HTERT RPE-1 (cell line): ENCODE measurements around the gene PLCB1.

Experiments
- in situ Hi-C: fragments of 300-500 bp; cut with MboI; formaldehyde crosslinking; loops from 4 replicates; pipeline ENCODE4 v1.14.3; 2020; ENCODE audit warnings: low sequenced_read_pairs

Gene PLCB1

DNA sequence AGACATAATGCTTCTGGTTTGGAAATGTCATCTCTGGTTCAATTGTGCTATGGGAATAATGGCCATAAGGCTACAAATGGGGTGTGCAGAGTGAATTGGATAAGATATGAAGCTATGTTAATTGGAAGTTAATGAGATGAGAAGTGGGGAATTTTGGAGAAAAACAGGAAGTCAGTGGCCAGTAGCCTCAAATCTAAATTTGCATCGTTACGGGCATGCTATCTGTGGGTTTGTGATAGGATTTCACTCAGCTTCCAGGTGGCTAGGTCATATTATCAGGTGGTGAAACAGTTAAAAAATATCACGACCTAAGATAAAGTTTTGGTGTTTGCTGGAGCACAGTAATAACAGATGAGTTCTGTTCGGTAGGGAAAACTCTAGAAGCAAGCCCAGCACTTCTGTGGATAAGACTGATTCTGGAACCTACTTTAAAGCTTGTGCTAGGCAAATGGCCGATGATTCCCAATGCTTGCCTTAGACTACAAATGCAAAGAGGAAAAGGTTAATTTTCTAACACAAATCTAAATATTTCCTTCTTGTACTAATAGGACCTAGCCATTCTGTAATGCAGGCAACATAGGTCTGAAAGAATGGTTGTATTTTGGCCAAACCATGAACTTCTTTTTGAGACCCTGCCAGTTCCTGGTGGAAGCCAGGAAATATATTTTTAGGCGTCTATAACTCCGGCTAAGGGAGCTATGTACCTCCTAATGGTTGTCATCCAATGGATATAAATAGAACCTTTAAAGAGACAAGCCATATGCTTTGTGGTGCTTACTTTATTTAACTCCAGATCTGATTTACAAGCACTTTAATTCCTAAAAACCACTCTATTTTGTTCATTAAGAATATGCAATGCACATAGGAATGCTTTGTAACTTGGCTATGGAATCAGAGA lies 111.0 kb downstream of the PLCB1 start:
- in situ Hi-C loops = no loop called here

DNA sequence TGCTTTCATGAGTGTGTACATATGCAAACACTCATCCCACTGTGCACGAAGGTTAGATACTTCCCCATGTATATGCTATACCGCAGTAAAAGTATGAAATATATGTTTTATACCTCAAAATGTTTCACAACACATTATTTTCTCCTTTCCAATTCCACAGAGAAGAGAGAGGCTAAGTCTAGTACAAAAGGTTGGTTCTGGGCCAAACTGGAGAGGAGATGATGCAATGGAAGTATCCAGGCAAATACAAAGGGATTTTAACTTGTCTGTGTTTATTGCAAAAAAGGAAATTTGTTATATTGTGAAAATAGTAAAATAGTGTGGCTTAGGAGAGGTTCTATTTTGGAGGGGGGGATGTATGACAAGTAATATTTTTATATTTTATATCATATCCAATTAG lies 112.6 kb downstream of the PLCB1 start:
- in situ Hi-C loops = no loop called here

DNA sequence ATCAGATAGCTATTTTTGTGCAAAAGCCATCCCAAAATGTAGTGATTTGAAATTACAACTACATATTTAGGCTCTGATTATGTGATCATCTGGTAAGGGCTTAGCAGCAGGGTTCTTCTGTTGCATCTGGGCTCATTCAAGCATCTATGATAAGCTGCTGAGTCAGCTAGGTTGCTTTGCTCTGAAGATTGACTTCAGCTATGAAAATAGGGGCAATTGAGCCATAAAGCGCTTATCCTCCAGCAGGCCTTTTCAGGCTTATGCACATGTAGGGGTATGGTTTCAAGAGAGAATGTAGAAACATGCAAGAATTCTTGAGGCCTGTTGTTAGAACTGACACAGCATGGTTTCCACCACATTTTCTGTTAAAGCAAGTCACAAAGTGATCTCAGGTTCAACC lies 114.1 kb downstream of the PLCB1 start:
- in situ Hi-C loops = no loop called here

DNA sequence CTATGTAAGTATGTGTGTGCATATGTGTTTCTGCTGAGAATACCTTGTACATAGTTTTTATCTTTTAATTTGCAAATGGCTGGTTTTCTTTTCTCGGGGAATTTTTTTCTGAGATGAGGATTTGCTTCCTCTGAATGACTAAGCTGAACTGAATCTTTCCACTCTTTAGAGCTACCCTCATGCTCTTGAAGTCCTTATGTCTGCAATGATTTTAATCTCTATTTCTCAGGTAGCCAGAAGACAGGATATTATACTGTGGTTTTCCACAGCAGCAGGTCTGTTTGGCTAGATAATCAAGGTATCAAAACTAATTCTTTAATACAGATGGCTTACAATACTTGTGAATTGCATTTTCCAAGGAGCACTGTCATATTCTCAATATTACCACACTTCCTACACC lies 114.7 kb downstream of the PLCB1 start:
- in situ Hi-C loops = no loop called here

DNA sequence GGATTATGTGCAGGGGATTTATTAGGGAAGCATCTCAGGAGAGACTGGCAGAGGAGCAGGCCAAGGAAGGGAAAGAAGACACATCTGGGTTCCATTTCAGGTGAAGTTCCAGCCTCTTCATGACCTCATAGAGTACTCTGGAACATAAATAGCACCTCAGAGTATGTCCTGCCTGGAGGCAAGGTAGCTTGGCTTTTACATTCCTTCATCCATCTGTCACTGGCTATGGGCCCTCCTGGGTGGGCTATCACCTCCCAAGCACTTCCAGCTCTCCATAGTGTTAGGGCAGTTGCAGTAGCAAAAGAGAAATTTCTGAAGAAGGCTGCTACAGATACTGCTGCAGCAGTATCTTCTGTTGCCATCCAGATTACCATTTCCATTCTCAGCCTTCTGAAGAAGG lies 116.0 kb downstream of the PLCB1 start:
- in situ Hi-C loops = no loop called here

DNA sequence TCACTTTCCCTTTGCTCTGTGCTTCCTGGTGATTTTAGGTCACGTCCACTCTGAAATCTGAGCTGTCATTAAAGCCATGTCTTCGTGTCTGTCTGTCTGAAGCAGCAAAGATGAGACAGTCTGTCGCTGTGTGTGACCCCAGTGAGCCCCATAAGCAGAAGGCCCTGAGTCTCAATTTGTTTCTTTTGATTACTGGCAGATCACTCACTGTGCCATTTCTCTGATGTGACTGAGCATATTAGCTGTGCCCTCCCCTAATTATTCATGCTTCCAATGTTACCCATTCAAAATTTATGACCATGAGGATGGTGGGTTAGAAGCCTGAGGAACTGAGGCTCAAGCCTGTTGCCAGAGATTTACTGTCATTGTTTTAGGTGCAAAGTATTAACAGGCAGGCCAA lies 117.6 kb downstream of the PLCB1 start:
- in situ Hi-C loops = no loop called here

DNA sequence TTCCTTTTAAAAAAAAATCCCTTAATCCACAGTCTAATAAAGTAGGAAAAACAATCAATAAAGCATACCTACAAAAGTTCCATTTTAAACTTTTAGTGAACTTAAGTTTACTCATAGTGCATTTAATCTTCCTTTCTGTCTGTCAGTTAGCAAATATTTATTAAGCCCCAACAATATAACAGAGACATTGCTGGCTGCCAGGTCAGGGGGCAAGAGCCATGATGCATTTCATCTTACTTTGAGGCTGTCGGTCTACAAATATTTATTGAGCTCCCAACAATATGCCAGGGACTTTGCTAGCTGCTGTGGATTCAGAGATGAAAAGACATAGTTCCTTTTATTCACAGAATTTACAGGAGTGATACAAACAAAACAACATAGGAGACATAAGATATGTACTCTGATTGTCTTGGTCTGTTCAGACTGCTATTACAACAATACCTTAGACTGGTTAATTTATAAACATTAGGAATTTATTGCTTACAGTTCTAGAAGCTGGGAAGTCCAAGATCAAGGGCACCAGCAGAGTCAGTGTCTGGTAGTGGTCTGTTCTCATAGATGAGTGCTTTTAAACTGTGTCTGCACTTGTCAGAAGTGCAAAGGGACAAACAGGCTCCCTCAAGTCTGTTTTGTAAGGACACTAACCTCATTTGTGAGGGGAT lies 118.6 kb downstream of the PLCB1 start:
- in situ Hi-C loops = no loop called here

DNA sequence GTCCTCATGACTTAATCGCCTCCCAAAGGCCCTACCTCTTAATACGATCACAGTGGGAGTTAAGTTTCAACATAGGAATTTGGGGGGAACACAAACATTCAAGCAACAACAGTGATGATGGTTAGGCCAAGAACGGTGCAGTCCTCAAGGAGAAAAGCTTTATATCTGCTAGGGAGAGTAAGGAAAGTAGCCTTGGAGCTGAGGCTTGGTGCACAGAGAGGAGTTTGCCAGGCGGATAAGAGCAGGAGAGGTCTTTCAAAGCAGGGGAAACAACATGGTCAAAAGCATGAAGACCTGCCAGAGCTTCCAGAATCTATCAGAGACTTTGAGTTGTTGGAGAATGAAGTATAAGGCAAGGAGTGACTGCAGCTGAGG lies 119.1 kb downstream of the PLCB1 start:
- in situ Hi-C loops = no loop called here

DNA sequence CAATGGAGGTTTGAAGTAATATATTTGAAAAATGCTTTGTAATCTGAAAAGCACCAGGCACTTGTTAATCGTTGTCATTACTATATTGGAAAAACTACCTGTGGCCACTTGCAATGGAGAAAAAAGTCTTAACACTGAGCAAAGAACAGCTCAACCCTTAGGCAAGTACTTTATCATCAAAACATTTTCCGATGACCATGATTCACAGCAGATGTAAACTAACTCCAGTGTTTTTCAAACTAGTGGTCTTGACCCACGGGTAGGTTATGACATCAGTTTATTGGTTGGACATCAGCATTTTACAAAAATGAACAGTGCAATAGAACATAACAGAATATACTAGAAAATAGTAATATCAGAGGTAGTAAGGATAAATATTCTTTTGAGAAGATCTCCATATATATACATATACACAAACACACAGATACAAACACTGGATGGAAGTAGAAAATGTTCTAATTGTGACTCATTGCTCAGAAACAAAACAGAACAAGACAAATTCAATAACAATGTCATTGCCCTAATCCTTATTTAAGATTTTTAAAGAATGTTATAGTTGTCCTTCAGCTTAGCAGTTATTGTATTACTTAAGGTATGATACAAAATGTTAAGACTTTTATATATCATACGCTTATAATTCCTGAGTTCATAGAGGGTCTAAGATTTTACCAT lies 123.0 kb downstream of the PLCB1 start:
- in situ Hi-C loops = no loop called here

DNA sequence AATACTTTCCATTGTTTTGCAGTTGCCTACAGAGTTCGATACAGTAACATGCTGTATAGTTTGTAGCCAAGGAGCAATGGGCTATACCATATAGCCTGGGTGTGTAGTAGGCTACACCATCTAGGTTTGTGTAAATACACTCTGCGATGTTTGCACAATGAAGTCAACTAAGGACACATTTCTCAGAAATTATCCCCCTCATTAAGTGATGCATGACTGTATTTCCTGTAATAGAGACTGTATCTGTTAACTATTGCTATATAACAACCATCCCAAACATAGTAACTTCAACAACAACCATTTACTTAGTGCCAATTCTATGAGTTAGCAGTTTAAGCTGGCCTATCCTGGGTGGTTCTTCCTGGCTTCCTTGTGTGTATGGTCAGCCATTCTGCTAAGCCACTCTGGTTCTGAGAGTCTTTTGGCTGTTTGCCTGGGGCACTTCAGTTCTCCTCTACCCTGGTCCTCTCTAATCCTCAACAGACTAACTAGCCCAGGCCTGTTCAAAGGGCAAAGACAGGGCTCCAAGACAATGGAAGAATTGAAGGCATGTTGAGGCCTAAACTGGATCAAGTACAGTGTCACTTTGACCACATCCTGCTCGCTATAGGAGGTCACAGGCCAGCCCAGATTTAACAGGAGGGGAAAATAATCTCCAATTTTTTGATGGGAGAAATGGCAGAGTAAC lies 124.0 kb downstream of the PLCB1 start:
- in situ Hi-C loops = no loop called here

DNA sequence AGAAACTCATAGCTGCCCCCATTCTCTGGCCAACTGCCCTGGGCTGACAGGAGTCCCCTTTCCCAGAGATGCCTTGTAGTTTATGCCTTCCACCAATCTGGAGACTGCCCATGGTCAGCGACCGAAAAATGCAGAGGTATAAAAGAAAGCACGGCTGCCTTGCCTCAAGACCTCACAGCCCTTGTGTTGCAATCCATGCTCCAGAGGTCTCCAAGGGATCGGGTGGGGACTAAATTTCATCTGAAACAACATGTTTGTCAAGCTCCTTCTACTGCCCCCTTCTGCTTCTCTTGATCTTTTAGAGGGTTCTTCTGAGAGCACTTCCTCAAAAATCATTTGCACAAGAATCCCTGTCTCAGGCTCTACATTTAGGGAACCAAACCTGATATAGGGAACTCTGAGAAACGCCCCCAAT lies 128.8 kb downstream of the PLCB1 start:
- in situ Hi-C loops = no loop called here

DNA sequence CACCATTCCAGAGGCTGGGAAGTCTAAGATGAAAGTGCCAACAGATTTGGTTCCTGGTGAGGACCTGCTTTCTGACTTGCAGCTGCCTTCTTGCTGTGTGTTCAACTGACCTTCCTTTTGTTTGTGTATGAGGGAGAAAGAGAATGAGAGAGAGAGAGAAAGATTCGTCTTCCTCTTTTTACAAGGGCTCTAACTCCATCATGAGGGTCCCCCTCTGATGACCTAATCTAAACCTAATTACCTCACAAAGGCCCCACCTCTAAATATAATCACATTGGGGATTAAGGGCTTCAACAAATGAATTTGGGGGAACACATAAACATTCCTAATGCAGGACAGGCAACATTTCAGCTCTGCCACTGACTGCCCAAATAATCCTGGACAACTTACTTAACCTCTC lies 130.7 kb downstream of the PLCB1 start:
- in situ Hi-C loops = no loop called here

DNA sequence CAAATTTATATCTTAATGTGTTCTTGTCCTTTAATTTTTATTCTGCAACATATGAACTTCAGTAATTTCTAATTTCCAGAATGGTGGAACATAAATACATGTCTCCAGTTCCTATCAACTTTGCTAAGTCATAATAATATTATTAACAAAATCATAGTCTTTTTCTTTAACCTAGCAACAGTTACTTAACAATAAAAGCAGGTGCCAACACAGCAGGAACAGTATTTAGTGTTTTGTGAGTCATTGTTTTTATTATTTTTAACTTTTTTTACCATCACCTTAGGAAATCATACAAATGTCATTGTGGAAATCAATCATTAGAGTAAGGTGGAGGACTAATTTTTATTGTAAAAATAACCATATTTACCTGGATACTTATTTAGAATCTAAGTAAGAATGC lies 133.5 kb downstream of the PLCB1 start:
- in situ Hi-C loops = no loop called here

DNA sequence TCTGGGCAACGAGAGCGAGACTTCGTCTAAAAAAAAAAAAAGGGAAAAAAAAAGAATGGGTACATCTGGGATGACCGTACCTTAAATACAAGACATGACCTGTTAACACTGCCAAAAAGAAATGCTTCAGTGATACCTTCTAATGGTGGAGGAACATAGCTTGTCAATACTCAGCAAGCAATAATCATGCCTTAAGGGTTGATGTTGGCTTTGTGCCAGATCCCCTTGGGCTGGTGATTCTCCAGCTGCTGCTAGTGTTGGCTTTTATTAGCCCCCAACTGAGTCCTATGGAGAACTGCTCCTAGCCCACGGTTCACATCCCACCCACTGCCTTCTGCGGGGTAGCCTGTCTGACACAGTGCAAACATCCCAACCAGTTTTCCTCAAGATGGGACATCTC lies 134.9 kb downstream of the PLCB1 start:
- in situ Hi-C loops = no loop called here

DNA sequence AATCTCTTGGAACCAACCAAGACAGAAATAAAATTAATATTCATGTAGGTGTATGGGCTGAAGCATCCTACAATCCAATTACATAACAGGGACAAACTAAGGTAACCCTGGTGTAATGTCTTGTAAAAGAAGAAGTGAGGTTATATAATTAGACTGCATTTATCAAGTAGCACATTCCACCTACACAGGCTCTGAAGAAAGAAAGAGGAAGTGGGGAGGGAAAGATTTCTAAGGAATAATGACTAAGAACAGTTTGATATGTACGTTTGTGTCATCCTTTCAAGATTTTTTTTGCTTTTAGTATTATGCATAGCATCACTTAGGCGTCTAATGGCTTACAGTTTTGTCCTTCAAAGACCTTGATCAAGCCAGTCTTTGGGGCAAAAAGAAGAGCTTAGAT lies 139.7 kb downstream of the PLCB1 start:
- in situ Hi-C loops = no loop called here

DNA sequence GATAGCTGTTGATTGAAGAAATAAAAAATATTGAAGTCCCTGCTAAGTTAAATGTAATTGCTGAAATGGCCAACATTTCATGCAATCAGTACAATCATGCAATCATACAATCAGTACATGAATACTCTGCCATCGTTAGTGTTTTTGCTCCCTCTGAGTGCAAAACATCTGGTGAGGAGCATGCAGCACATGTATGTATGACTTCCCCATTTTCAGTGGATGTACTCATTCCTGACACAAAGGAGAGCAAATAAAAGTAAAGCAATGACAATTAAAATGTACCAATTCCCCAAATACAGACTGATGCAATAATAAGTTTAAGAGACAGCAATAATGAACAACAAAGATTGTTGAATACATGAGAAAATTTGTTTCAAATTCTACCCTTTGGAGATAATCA lies 140.7 kb downstream of the PLCB1 start:
- in situ Hi-C loops = no loop called here

DNA sequence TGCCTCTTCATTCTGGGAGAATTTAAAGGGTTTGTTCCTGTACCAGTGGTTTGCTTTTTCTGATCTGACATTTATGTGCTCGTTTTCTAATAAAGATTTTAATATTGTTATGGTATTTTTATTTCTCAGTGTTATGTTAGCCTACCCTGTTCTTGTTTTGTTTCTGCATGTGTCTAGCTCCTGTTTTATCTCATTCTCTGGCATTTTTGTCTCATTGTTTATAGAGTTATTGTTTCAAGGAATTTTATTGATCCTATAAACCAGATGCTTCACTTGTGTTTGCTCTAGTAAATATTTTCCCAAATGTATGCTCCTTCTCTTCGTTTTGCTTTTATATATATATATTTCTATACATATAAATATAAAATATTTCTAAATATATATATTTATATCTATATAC lies 152.8 kb downstream of the PLCB1 start:
- in situ Hi-C loops = no loop called here

DNA sequence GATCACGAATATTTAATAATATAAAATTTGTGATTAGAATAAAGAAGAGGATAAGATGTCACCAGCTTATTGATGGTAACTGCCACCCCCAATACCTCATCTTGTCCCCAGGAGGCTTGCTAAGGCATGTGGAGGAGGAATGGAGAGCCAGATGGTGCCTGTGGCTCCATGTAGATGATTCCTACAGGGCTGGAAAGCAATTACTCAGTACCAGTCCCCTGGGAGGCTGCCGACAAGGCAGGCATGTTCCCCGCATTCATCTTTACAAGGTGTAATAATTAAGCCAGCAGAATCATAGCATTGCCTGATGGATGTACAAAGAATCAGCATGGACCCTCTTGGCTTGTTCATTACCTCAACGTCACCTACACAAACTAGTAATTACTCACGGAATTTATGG lies 155.3 kb downstream of the PLCB1 start:
- in situ Hi-C loops = no loop called here

DNA sequence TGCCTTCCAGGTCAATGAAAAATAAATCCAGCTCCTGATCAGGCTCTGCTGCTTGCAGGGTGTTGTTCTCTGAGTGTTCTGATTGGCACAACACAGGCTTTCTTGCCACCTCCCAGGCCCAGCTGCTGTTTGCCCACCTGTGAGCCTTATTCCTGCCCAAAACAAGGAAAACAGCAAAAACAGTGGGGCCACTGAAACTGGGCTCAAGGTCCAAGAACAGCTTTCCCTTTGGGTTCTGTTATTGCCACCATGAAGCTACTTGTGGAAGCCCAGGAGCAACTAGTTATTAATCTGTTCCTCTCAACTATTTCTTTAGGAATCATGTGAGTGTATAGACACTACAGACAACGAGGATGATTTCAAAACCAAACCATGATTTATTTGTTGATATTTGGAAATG lies 159.1 kb downstream of the PLCB1 start:
- in situ Hi-C loops = no loop called here

DNA sequence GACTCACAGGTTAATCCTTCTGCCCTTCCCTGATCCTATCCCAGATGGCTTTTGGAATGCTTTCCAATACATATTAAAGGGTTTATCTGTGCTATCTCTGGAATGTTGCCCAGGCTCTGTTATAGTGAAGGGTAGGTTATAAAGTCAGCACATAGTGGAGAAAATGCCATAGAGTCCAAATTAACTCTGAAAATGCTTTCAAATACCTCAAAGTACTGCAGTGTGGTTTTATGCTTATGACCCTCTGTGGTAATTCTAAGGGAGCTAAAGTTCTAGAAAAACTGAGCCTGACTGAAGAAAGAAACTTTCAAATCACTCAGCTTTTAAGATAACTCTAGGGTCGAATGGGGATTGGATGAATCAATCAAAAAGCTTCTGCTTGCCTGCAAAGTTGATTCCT lies 159.8 kb downstream of the PLCB1 start:
- in situ Hi-C loops = no loop called here

DNA sequence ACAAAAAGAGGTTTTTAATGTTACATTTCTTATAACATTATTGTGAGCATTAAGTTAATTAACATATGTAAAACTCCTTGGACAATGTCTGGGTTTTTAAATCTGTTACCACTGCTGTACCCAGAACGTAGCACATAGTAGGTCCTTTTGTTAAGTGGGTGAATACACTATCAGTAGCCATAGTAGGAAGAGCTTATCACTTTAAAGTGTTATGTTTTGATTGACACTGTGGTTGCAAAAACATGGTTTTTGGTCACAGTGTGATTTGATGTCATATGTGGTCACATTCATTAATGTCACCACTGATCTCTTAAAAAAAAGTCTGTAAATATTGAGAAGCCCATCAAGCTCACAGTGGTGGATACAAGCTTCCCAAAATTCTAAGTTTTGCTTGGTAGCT lies 160.7 kb downstream of the PLCB1 start:
- in situ Hi-C loops = no loop called here
